BLaER1 (cell line): ENCODE data around the gene MTHFS.
"Not testable (repeated sequence)": the region's sequence is repeated elsewhere in the genome, so short reads cannot be mapped to it uniquely, and the experiment has no call there.

Experiments used
- H3K27ac ChIP-seq: shearing (Covaris generic); formaldehyde crosslinking; 2 replicates; pipeline ENCODE4 v1.8.1; 2022
- H3K27me3 ChIP-seq: shearing (Covaris generic); formaldehyde crosslinking; 2 replicates; pipeline ENCODE4 v1.8.1; 2022
- H3K36me3 ChIP-seq: shearing (Covaris generic); formaldehyde crosslinking; 2 replicates; pipeline ENCODE4 v1.8.1; 2022
- H3K4me1 ChIP-seq: shearing (Covaris generic); formaldehyde crosslinking; 2 replicates; pipeline ENCODE4 v1.8.1; 2022
- H3K4me2 ChIP-seq: shearing (Covaris generic); formaldehyde crosslinking; 2 replicates; pipeline ENCODE4 v1.8.1; 2022
- H3K4me3 ChIP-seq: shearing (Covaris generic); formaldehyde crosslinking; 2 replicates; pipeline ENCODE4 v1.8.1; 2022
- H3K9ac ChIP-seq: shearing (Covaris generic); formaldehyde crosslinking; 2 replicates; pipeline ENCODE4 v1.8.1; 2022
- H3K9me3 ChIP-seq: shearing (Covaris generic); formaldehyde crosslinking; 2 replicates; pipeline ENCODE4 v1.8.1; 2022
- H4K20me1 ChIP-seq: shearing (Covaris generic); formaldehyde crosslinking; 2 replicates; pipeline ENCODE4 v1.8.1; 2022
- Cebpa-rat ChIP-seq: shearing (Covaris generic); IDR thresholded peaks from 2 replicates; pipeline ENCODE4 v1.8.1; 2022

MTHFS gene

DNA sequence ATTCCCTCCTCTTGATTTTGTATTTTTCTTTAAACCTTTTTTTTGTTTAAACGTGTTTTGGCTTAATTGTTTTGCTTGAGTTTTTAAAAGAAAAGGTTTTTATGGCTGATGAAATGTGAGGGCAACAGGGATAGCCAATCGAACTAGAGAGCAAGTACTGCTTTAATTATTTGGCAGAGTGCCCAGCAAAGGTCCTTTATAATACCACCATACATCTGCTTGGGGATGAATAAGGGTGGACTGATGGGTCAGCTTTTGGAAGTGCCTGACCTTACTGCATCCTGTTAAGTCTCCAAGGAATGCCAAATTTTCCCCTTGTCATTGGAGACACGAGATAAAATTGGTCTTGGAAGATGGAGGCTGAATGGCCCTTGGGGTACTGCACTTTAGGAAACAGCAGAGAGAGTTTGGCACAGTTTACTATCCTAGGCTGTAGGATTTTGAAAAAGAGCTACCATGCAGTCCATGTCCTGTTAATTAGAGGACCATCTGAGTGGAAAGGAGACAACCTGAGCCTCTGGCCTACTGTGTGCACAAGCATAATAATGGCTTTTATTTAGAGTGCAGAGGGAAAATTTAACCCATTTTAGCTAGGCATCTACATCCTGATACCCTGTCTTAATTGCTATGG, 19.8 kb upstream of the MTHFS start:
- Histone ChIP-seq H3K9me3 (peaks cover 97% of the 10 kb centered on the region), H3K4me1 (no peaks in the 10 kb centered on the region), H3K27ac (no peak overlapping the region), H3K36me3 (peaks cover 95% of the 10 kb centered on the region), H3K4me2 (no peak overlapping the region), H3K27me3 (no peaks in the 10 kb centered on the region), H3K4me3 (no peak overlapping the region), H3K9ac (no peak overlapping the region), H4K20me1 (no peaks in the 10 kb centered on the region)
- TF ChIP-seq Cebpa-rat: no peak

DNA sequence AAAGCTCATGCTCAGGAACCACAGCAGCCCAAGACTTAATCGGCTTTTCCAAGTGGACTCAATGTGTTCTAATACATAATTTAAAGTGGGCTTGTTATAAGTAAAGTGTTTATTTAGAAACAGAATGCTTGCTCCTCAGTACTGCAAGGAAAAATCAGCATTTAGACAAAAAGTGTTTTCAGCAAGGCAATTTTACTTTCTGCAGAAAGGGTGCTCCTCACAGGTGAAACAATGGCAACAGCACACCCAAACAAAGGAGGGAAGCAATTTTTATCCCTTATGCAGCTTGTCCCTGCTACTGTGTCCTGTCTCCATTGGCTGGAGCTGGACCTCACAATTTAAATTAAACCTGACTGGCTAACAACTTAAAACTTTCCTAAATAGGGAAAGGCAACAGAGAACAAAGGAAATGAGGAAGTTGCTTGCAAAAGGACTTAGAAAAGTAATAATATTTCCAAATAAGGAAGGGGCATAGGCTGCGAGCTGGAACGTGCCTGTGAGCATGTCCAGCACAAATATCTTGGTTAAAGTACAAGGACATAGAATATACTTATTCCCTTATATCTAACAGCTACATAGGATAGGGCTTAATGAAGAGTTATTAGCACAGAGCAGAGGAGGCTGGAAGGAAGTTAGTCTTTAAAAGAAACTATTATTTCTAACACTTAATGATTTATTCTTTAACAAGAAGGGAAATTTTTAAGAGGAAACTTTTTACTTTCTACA, 19.1 kb upstream of the MTHFS start:
- H3K4me1 ChIP-seq, H3K27me3 ChIP-seq, H3K4me2 ChIP-seq, H3K9ac ChIP-seq, H3K27ac ChIP-seq, H3K4me3 ChIP-seq, H4K20me1 ChIP-seq: not testable (repeated sequence)
- Histone ChIP-seq H3K9me3 (peaks cover 97% of the 10 kb centered on the region), H3K36me3 (peaks cover 95% of the 10 kb centered on the region)

GRCh38 chr15:79914728-79915127, 17.9 kb upstream of the MTHFS start:
- Histone ChIP-seq H3K27me3 (no peaks in the 10 kb centered on the region), H3K27ac (no peak overlapping the region), H3K9ac (no peak overlapping the region), H3K36me3 (peaks cover 90% of the 10 kb centered on the region), H3K4me1 (no peaks in the 10 kb centered on the region), H3K4me2 (no peak overlapping the region), H3K4me3 (no peak overlapping the region), H3K9me3 (peaks cover 97% of the 10 kb centered on the region), H4K20me1 (no peaks in the 10 kb centered on the region)
- TF ChIP-seq Cebpa-rat: no peak

DNA sequence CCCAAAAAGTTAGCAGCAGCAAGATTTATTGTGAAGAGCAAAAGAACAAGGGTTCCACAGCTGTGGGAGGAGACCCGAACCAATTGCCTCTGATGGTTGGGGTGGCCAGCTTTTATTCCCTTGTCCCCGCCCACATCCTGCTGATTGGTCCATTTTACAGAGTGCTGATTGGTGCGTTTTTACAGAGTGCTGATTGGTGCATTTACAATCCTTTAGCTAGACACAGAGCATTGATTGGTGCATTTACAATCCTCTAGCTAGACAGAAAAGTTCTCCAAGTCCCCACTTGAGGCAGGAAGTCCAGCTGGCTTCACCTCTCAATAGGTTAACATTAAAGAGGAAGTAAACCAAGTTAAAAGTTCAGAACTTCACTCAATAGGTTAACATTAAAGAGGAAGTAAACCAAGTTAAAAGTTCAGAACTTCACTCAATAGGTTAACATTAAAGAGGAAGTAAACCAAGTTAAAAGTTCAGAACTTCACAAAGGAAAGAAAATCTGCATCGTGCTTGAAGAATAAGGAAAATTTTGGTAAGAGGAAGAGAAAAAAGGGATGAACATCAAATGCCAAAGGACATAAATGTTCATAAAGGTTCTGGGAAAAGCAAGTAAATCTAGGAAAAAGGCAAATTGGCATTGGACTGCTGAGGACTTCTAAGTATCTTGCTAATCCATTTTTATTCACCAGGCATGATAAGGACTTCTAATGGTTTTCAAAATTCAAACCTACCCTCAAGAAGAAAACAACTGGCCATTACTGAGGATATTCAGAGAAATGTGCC, 12.9 kb upstream of the MTHFS start:
- H3K4me3 ChIP-seq, H3K4me1 ChIP-seq, H3K4me2 ChIP-seq, H3K27ac ChIP-seq, H3K27me3 ChIP-seq, H4K20me1 ChIP-seq, H3K9ac ChIP-seq: not testable (repeated sequence)
- peaks cover 58% of the 10 kb centered on the region for H3K9me3 ChIP-seq
- H3K36me3 ChIP-seq: peaks cover 66% of the 10 kb centered on the region

GRCh38 chr15:79904271-79904670, 7.5 kb upstream of the MTHFS start:
- no peaks in the 10 kb centered on the region for H3K27me3 ChIP-seq
- H3K4me2 ChIP-seq: 0 out of 2 replicates have a peak overlapping the region, but pooled peaks have one; percentile 7
- TF ChIP-seq Cebpa-rat: no peak
- peaks cover 18% of the 10 kb centered on the region for H3K4me1 ChIP-seq
- H3K36me3 ChIP-seq: peaks cover 19% of the 10 kb centered on the region
- no peaks in the 10 kb centered on the region for H4K20me1 ChIP-seq
- no peak overlapping the region for H3K4me3 ChIP-seq
- H3K27ac ChIP-seq: no peak overlapping the region
- peaks cover 5% of the 10 kb centered on the region for H3K9me3 ChIP-seq
- H3K9ac ChIP-seq: no peak overlapping the region

- H4K20me1 ChIP-seq: no peaks in the 10 kb centered on the region
- peaks cover 19% of the 10 kb centered on the region for H3K4me1 ChIP-seq
- no peak overlapping the region for H3K4me3 ChIP-seq
- TF ChIP-seq Cebpa-rat: no peak
- 0 out of 2 replicates have a peak, but pooled peaks cover 3% of the 10 kb centered on the region for H3K9me3 ChIP-seq
- H3K27me3 ChIP-seq: no peaks in the 10 kb centered on the region
- no peak overlapping the region for H3K4me2 ChIP-seq
- H3K36me3 ChIP-seq: peaks cover 17% of the 10 kb centered on the region
- H3K27ac ChIP-seq: no peak overlapping the region
- H3K9ac ChIP-seq: no peak overlapping the region
Observed at GRCh38 chr15:79903626-79904025, 6.8 kb upstream of the MTHFS start.

DNA sequence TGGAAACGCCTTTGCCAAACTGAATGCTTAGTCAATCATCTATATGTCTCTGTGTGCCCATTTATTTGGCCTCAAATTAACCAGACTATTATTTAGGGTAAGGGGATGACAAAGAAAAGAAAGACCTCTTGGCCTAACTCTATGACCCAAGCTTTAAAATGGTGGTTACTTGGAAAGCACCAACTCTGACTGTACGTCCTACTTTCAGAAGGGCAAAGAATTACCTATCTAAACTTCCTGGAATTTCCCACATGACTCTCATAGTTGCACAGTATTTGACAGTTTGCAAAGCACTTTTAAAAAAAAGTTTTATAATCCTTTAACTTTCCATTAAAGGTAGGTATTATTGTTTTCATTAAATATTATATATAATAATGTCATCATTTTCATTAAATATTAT, 6.3 kb upstream of the MTHFS start:
- peaks cover 24% of the 10 kb centered on the region for H3K4me1 ChIP-seq
- H3K36me3 ChIP-seq: peaks cover 14% of the 10 kb centered on the region
- no peaks in the 10 kb centered on the region for H3K27me3 ChIP-seq
- TF ChIP-seq Cebpa-rat: no peak
- no peak overlapping the region for H3K27ac ChIP-seq
- no peaks in the 10 kb centered on the region for H4K20me1 ChIP-seq
- no peak overlapping the region for H3K4me3 ChIP-seq
- no peak overlapping the region for H3K4me2 ChIP-seq
- H3K9ac ChIP-seq: no peak overlapping the region
- H3K9me3 ChIP-seq: 0 out of 2 replicates have a peak, but pooled peaks cover 3% of the 10 kb centered on the region

- Histone ChIP-seq H3K9ac (no peak overlapping the region), H3K4me1 (peaks cover 34% of the 10 kb centered on the region), H3K36me3 (peaks cover 7% of the 10 kb centered on the region), H3K9me3 (0 out of 2 replicates have a peak, but pooled peaks cover 2% of the 10 kb centered on the region), H4K20me1 (no peaks in the 10 kb centered on the region), H3K4me3 (no peak overlapping the region), H3K27ac (no peak overlapping the region), H3K27me3 (no peaks in the 10 kb centered on the region), H3K4me2 (peak overlapping the region; percentile 22; the same call in 1 of the 2 replicates)
- TF ChIP-seq Cebpa-rat: no peak
Observed at GRCh38 chr15:79901958-79902357, 5.1 kb upstream of the MTHFS start.

GRCh38 chr15:79900818-79901378, 4.1 kb upstream of the MTHFS start:
- H3K9ac ChIP-seq, H4K20me1 ChIP-seq, H3K36me3 ChIP-seq, H3K4me3 ChIP-seq, H3K9me3 ChIP-seq, H3K27me3 ChIP-seq, H3K27ac ChIP-seq, H3K4me2 ChIP-seq: not testable (repeated sequence)
- peaks cover 39% of the 10 kb centered on the region for H3K4me1 ChIP-seq

- H3K4me3 ChIP-seq: no peak overlapping the region
- H3K4me1 ChIP-seq: peaks cover 47% of the 10 kb centered on the region
- no peaks in the 10 kb centered on the region for H3K9me3 ChIP-seq
- H4K20me1 ChIP-seq: no peaks in the 10 kb centered on the region
- no peaks in the 10 kb centered on the region; the same call in 1 of the 2 replicates for H3K36me3 ChIP-seq
- no peak overlapping the region for H3K27ac ChIP-seq
- TF ChIP-seq Cebpa-rat: no peak
- no peak overlapping the region for H3K9ac ChIP-seq
- H3K4me2 ChIP-seq: 0 out of 2 replicates have a peak overlapping the region, but pooled peaks have one; percentile 18
- H3K27me3 ChIP-seq: no peaks in the 10 kb centered on the region
Observed at GRCh38 chr15:79900087-79900486, 3.3 kb upstream of the MTHFS start.

GRCh38 chr15:79898786-79899185, 2.0 kb upstream of the MTHFS start:
- H3K4me2 ChIP-seq, H3K4me3 ChIP-seq, H3K27ac ChIP-seq: not testable (repeated sequence)

More at GRCh38 chr15:79898786-79899185, 2.0 kb upstream of the MTHFS start:
- not testable (repeated sequence) for H3K9me3 ChIP-seq, H3K36me3 ChIP-seq, H4K20me1 ChIP-seq, H3K9ac ChIP-seq, H3K27me3 ChIP-seq
- peaks cover 47% of the 10 kb centered on the region for H3K4me1 ChIP-seq
